GM10248 (cell line): ENCODE measurements around the gene EEFSEC.
A peak's percentile ranks its signal among the peaks of the same experiment; 100 is the strongest.

Experiments used
- CTCF ChIA-PET: fragments of 300-600 bp; sonication (Branson Sonifier 250); formaldehyde crosslinking; extraction: SDS; loops from one replicate; lab custom pipeline; 2021; ENCODE audit warnings: antibody characterized with exemption; lab: Yijun Ruan, JAX
- POLR2A ChIA-PET: fragments of 350-650 bp; sonication (Branson Sonifier 250); formaldehyde crosslinking; extraction: SDS; loops from one replicate; lab custom pipeline; 2020; ENCODE audit warnings: antibody characterized with exemption; lab: Yijun Ruan, JAX
- DNase-seq: peaks from one replicate; pipeline ENCODE4 v3.0.0; 2012; ENCODE audit errors: extremely low spot score
- TF ChIP-seq, protein P1 (sequence below): IDR thresholded peaks from 2 replicates; pipeline ENCODE4 v1.5.1; 2012; ENCODE audit warnings: mild to moderate bottlenecking, low read depth; ENCODE audit errors: extremely low read depth, missing control alignments, control extremely low read depth

Gene EEFSEC

DNA sequence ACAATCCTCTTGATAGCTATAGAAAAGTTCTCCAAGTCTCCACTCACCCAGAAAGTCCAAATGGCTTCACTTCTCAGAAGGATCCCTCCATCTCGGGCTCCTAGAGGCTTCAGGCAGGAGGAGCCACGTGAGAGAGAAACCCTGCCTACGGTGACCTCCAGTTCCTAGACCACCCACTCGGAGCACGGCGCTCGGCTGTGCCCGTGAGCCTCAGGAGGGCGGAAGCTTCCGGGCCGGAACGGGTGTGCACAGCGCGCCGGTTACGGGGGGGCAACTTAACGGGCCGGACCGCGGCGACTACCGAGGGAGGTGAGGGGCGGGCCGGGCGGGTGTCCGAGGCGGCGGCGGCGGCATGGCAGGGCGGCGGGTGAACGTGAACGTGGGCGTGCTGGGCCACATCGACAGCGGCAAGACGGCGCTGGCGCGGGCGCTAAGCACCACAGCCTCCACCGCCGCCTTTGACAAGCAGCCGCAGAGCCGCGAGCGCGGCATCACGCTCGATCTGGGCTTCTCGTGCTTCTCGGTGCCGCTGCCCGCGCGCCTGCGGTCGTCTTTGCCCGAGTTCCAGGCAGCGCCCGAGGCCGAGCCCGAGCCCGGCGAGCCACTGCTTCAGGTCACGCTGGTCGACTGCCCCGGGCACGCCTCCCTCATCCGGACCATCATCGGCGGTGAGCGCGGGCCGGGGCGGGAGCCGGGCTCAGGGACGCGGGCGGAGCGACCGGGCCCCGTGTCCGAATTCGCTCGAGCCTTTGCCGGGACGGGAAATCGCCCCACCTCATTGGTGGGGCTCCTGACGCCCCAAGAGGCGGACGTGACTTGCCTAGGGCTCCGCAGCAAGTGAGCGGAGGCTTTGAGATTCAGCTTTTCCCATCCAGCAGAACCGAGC is at the start of gene EEFSEC:
Gene EEFSEC (plus strand): TSS at position 326 of the 886 bp plus-strand sequence. CDS start 27 bp downstream, at position 353.
- TF ChIP-seq, protein P1, sequence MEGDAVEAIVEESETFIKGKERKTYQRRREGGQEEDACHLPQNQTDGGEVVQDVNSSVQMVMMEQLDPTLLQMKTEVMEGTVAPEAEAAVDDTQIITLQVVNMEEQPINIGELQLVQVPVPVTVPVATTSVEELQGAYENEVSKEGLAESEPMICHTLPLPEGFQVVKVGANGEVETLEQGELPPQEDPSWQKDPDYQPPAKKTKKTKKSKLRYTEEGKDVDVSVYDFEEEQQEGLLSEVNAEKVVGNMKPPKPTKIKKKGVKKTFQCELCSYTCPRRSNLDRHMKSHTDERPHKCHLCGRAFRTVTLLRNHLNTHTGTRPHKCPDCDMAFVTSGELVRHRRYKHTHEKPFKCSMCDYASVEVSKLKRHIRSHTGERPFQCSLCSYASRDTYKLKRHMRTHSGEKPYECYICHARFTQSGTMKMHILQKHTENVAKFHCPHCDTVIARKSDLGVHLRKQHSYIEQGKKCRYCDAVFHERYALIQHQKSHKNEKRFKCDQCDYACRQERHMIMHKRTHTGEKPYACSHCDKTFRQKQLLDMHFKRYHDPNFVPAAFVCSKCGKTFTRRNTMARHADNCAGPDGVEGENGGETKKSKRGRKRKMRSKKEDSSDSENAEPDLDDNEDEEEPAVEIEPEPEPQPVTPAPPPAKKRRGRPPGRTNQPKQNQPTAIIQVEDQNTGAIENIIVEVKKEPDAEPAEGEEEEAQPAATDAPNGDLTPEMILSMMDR, result no peak
- peak; percentile 88 for DNase-seq
- ChIA-PET CTCF (interaction anchor here (0.7 to 1.2 kb wide), 6 partner anchors 14 to 67 kb away, joined by 3 to 6 read pairs (median 4); partner anchors contain the start of gene RUVBL1), POLR2A (interaction anchor here (0.6 to 1.2 kb wide), 4 partner anchors 9 to 100 kb away, joined by 3 to 7 read pairs (median 3); partner anchors contain the start of gene RUVBL1)

- DNase-seq, result no peak
- ChIA-PET CTCF (no interaction called here), POLR2A (no interaction called here)
- TF ChIP-seq, protein P1, result no peak
Measured at GRCh38 chr3:128107834-128108233, 45.4 kb upstream of the EEFSEC start.

- no peak for DNase-seq
- ChIA-PET POLR2A (no interaction called here), CTCF (interaction anchor here (1.2 to 6.4 kb wide), 5 partner anchors 12 to 65 kb away, joined by 3 to 40 read pairs (median 5); no protein-coding TSS in a partner anchor)
- TF ChIP-seq, protein P1, result no peak
Measured at GRCh38 chr3:128111147-128111546, 42.1 kb upstream of the EEFSEC start.

DNA sequence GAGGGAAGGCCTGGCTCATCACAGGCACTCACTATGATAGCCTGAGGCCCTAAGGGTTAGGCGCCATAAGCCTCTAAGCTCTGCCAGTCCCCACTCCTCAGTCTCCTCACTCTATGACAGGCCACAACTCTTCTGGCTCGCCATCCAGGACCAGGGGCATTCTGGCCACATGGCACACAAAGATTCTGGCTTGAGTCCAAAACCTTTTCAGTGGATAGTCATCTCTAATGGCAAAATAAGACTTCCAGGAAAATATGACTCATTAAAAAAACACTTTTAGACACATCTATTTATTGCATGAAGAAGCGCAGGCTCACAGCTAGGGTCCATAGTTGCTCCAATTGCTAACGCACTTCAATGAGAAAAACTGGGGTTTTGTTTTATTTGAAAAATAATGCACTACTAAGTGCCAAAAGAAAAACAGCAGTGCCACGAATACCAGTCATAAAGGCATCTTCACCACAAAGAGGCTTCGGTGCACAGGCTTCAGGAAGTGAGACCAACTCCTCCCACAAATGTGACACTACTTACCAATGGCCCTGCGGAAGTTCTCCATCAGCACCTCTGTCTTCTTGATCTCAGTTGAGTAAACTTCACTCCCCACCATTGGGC is 40.8 kb upstream of the EEFSEC start:
- no peak for DNase-seq
- CTCF ChIA-PET, result interaction anchor here (0.9 to 6.4 kb wide), 5 partner anchors 9 to 112 kb away, joined by 3 to 40 read pairs (median 3); partner anchors contain the start of gene RUVBL1
- POLR2A ChIA-PET, result interaction anchor here (0.5 kb wide), 1 partner anchor 376 kb away, joined by 3 read pairs; no protein-coding TSS in a partner anchor
- TF ChIP-seq, protein P1, result no peak

DNA sequence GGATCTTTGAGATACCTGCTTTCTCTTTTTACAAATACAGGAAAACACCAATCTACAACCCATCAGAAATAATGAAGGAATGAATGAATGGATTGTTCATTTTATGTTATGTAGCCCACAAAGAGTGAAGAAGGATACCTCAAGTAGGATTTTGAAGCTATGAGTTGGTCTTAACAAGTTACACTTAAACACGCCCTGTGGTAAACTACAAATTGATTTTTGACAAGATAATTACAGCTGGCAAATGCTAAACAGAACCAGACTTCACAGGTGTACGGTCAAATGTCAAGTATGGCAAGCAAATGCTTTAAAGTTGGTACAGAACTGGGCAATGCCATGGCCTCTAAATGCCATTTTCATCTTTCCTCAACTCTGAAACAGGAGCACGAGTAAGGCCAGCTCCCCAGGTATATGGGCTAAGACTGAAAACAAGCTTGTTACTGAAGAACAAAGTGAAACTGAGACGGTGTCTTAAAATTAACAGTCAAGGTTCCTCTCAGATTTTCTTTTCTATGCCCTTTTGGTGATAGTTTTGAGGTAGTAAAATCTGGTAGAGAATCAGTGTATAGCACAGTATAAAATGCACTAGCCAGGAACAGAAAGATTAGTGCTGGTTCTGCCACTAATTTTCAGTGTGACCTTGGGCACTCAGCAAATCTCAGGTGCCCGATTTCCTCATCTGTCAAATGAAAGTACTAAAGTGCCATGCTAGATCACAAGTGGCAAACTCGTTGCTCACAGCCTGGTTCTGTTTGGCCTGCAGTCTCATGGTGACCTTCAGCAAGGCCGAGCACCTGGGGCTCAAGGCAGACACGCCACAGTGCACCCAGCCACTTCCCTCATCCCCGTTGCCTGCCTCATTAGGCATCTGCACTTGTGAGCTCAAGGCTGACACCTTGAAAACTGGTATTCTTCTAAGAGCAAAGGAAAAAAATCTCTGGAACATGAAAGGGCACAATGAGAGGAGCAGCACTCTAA is 39.2 kb upstream of the EEFSEC start:
- TF ChIP-seq, protein P1, result no peak
- ChIA-PET POLR2A (interaction anchor here (1.0 kb wide), 1 partner anchor 9 kb away, joined by 5 read pairs; the partner anchor contains the start of gene RUVBL1), CTCF (interaction anchor here (1.3 to 6.4 kb wide), 6 partner anchors 9 to 20 kb away, joined by 3 to 40 read pairs (median 5); partner anchors contain the start of gene RUVBL1)
- DNase-seq, result peak; percentile 50
